Measurements from ENCODE around the gene RMRP.
"Not testable (repeated sequence)": the region's sequence is repeated elsewhere in the genome, so short reads cannot be mapped to it uniquely, and the experiment has no call there.

- TF ChIP-seq CTCF, POLR2A (IDR thresholded peaks at IDR 0.05): not testable (repeated sequence)
Measured at GRCh38 chr9:35645736-35646135, 12.1 kb downstream of the RMRP start.

Data from breast epithelium (tissue), 3 donors.